BJ (cell line): ENCODE measurements around the gene UST. TPM values are rescaled to one million over a fixed set of nuclear protein-coding genes. Genes with fewer than 3 reads are reported as not detected.

Experiments used
- CTCF ChIA-PET: fragments of 350-600 bp; formaldehyde crosslinking; extraction: SDS; loops from one replicate; lab custom pipeline; 2021; ENCODE audit warnings: antibody characterized with exemption, inconsistent platforms; lab: Yijun Ruan, JAX
- POLR2A ChIA-PET: fragments of 300-600 bp; sonication (Branson Sonifier 250); formaldehyde crosslinking; extraction: SDS; loops from one replicate; lab custom pipeline; 2021; ENCODE audit warnings: antibody characterized with exemption; lab: Charles Lee
- DNase-seq: peaks from one replicate; pipeline ENCODE4 v3.0.0-alpha.2; 2011; ENCODE audit warnings: low read depth
- H3K27me3 ChIP-seq: 2 replicates; pipeline ENCODE4 v1.6.0; 2011; ENCODE audit warnings: low read length; ENCODE audit not compliant: control insufficient read depth, insufficient read depth
- H3K36me3 ChIP-seq: 2 replicates; pipeline ENCODE4 v1.5.1; 2011; ENCODE audit warnings: low read length; ENCODE audit not compliant: control insufficient read depth, insufficient read depth
- H3K4me3 ChIP-seq: 2 replicates; pipeline ENCODE4 v1.5.1; 2011; ENCODE audit warnings: low read depth, mild to moderate bottlenecking, control low read depth, low read length
- CTCF ChIP-seq: IDR thresholded peaks from 2 replicates; pipeline ENCODE4 v1.5.1; 2011; ENCODE audit warnings: low read depth, mild to moderate bottlenecking, control low read depth, inconsistent platforms, low read length, moderate library complexity; ENCODE audit not compliant: insufficient read depth
- polyA plus RNA-seq: library from polyadenylated mRNA; depleted of rRNA; stranded (reverse); fragments of >200 nt; gene quantifications from 2 replicates; pipeline ENCODE4 v1.2.3, GENCODE V29; 2011

Gene UST
- polyA plus RNA-seq, 1 experiment = 6.8 TPM

GRCh38 chr6:148780918-148781436 lies 34.1 kb downstream of the UST start:
- H3K36me3 ChIP-seq = no peaks in the 10 kb centered on the region
- ChIA-PET CTCF (interaction anchor here (0.8 to 1.2 kb wide), 3 partner anchors 11 to 246 kb away, joined by 3 to 5 read pairs (median 3); no protein-coding TSS in a partner anchor), POLR2A (no interaction called here)
- TF ChIP-seq CTCF = no peak
- DNase-seq = no peak
- no peaks in the 10 kb centered on the region for H3K27me3 ChIP-seq
- no peak overlapping the region for H3K4me3 ChIP-seq

GRCh38 chr6:148789948-148790347 lies 43.1 kb downstream of the UST start:
- ChIA-PET POLR2A (interaction anchor here (0.6 kb wide), 1 partner anchor 178 kb away, joined by 4 read pairs; no protein-coding TSS in a partner anchor), CTCF (interaction anchor here (1.5 kb wide), 1 partner anchor 17 kb away, joined by 3 read pairs; no protein-coding TSS in a partner anchor)
- DNase-seq = no peak
- H3K4me3 ChIP-seq = no peak overlapping the region
- no peaks in the 10 kb centered on the region for H3K36me3 ChIP-seq
- H3K27me3 ChIP-seq = no peaks in the 10 kb centered on the region
- TF ChIP-seq CTCF = no peak

GRCh38 chr6:148790404-148790803 lies 43.6 kb downstream of the UST start:
- no peaks in the 10 kb centered on the region for H3K36me3 ChIP-seq
- no peak for DNase-seq
- ChIA-PET POLR2A (no interaction called here), CTCF (no interaction called here)
- no peak overlapping the region for H3K4me3 ChIP-seq
- no peaks in the 10 kb centered on the region for H3K27me3 ChIP-seq
- TF ChIP-seq CTCF = no peak

- POLR2A ChIA-PET = no interaction called here
- H3K4me3 ChIP-seq = no peak overlapping the region
- CTCF ChIA-PET = no interaction called here
Measured at GRCh38 chr6:148790817-148791216, 44.0 kb downstream of the UST start.

GRCh38 chr6:148791372-148791771 lies 44.5 kb downstream of the UST start:
- Histone ChIP-seq H3K27me3 (no peaks in the 10 kb centered on the region), H3K4me3 (no peak overlapping the region), H3K36me3 (no peaks in the 10 kb centered on the region)
- DNase-seq = no peak
- no peak for TF ChIP-seq CTCF
- CTCF ChIA-PET = interaction anchor here (1.3 kb wide), 1 partner anchor 11 kb away, joined by 3 read pairs; no protein-coding TSS in a partner anchor
- POLR2A ChIA-PET = no interaction called here

More at GRCh38 chr6:148790817-148791216, 44.0 kb downstream of the UST start:
- Histone ChIP-seq H3K36me3 (no peaks in the 10 kb centered on the region), H3K27me3 (no peaks in the 10 kb centered on the region)
- no peak for DNase-seq
- no peak for TF ChIP-seq CTCF
